GM19455 (cell line): ENCODE results near the gene BCAS3.

Experiments
- ATAC-seq: cut with Tn5 transposase; IDR thresholded peaks from one replicate; pipeline ENCODE4 v1.9.1; 2021; ENCODE audit not compliant: unreplicated experiment

The BCAS3 gene

GRCh38 chr17:61389670-61390478, 712.2 kb downstream of the BCAS3 start:
- ATAC-seq, result no peak

- ATAC-seq, result no peak
Measured at GRCh38 chr17:61390479-61390791, 712.8 kb downstream of the BCAS3 start.

DNA sequence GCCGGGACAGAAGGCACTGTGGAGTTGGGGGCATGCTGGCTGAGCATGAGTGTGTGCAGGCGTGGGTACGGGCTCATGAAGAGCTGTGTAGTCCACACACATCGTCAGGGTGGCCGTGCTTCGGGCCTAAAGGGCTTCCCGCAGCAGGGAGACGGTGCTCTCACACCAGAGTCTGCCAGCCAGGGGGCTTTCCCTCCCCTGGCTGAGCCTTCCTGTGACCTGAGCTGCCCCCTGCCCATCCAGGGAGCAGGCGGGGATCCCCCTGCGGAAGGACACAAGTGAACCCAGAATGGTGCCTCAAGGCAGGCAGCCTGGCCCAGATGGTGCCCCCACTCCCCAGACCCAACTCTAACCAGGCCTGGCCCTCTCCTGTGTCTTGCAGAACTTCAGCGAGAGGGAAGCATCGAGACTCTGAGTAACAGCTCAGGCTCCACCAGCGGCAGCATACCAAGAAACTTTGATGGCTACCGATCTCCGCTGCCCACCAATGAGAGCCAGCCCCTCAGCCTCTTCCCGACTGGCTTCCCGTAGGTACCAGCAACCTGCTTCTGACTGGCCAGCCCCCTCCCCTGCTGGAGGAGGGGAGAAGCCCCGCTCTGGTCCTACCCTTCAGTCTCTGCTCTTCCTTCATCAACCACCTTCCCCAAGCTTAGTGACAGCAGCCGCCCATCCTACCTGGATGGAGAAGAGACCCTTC, 714.1 kb downstream of the BCAS3 start:
- ATAC-seq, result no peak

- ATAC-seq, result no peak
Measured at GRCh38 chr17:61392679-61393078, 715.0 kb downstream of the BCAS3 start.

GRCh38 chr17:61393550-61393903, 715.9 kb downstream of the BCAS3 start:
- no peak for ATAC-seq

DNA sequence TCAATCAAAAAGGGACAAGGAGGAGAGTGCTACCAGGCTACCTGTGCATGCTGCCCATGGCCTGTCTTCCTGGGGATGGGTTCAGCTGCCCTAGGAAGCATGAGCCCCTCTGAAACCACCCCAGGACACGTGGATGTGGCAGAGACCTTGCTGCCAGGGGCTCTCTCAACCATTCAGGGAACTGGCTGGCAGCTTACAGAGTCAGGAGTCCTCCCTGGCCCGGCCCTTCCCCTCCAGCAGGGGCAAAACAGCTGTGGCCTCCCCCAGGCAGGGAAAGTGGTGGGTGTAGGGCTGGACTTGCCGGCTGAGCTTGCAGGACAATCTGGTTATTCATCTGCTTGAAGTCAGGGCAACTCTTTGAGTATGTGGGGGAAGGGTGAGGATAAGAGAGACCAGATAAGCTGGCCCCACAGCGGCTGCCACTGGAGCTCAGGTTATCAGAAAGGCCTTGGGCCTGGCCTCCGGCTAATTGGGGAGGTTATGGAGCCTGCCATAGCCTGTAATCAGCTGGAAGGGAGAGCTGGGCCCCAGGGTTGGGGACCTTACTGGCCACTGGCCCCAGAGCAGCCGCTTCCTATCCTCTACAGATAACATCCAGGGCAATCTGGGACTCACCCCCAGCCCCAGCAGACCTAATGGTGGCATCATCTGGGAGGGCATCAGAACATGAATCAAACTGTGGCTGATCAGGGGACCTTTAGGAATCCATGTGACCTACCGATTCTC, 716.4 kb downstream of the BCAS3 start:
- no peak for ATAC-seq

DNA sequence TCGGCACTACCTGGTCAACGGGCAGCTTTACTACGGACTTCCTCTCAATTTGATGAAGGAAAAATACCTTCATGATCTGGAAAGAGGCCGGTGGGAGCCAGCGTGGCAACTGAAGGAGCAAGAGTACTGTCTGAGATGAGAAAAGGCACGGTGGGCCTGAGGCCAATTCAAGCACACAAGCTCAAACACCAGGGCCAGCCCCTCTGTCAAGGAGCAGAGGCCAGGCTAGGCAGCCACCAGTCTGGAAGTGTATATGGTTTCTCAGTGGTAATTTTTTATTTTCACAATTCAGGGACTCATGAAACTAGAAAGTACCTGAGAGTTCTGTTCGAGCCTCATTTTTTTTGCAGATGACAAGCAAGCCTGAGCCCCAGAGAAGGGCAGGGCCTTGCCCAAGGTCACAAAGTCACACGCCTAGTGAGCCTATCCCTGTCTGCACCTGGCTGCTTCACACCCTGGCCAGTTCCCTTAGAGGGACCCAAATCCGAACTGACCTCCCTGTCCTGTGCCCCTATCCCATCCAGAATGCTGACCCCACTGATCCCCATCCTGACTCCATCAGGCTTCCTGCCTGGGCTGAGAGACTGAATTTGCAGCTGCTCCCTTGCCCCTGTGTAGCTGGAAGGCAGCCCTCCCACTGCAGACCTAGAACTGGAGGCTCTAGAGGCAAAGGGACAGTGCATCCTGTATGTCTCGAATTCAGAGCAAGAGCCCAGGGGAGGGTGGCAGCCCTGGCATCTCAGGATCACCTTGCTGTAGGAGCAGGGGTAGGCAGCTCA, 717.2 kb downstream of the BCAS3 start:
- no peak for ATAC-seq

GRCh38 chr17:61395409-61395982, 717.8 kb downstream of the BCAS3 start:
- ATAC-seq, result no peak

DNA sequence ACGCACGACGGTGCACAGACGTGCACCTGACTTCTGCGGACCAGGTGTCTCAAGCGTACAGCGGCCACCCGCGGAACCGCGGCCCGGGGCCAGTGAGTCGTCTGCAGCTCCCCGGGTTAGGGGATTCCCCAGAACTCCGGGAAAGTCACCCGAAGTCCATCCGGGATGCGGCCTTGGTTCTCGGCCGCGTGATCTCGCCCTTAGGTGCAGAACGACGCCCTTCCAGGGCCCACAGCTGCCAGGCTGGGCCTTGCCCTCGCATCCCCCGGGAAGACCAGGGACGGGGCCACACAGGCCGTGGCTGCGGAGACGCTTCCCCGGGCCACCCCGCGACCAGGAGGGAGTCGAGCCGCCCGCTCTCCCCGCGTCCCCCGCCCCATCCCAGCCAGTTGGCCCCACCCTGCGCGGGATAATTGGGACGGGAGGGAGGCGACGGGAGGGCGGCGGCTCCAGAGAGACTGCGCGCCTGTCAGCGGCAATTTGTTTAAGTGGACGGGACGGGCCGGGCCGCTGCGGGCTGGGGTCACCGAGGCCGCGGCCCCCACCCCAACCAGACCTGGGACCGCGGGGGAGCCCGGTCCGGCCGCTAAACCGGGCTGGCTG, 718.4 kb downstream of the BCAS3 start:
- ATAC-seq, result no peak

DNA sequence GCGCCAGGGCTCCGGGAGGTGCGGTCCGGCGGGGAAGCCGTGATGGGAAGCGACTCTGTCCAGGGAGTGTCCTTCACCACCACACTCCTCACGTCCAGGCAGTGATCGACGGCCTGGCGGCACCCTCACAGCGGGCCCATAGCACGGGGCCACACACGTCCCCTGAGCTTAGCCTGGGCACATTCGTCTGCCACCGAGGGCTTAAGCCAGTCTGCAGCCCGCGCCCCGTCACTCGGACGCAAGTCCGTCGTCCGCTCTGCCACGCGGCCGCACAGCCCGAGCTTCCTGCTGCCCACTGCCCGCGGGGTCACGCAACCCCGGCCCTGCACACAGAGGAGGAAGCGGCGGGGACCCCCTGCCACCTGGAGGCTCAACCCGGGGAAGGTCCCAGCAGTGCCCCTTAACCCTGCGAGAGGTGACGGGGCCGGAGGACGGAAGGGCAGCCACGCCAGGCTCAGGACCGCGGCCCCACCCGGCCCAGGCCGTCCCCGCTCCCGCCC, 719.0 kb downstream of the BCAS3 start:
- ATAC-seq, result no peak

GRCh38 chr17:61397086-61397842, 719.6 kb downstream of the BCAS3 start:
- ATAC-seq, result no peak

DNA sequence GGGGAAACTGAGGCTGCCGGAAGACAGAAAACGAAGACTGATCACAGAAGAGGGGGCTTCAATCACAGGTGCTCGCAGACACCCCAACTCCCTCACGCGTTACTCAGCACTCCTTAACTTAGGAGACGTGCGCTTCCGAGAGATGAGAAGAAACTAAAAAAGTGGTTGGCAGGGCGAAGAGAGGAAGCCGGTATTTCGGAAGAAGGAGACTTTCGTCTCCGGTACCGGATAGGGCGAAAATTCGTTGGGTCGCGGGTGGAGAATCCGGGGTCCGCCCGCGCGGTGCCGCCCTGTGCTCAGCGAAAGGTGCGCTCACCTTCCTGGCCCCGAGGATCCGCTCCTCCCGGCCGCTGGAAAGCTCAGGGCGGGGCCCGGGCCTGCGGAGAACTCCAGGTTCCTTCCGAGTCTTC, 721.1 kb downstream of the BCAS3 start:
- ATAC-seq, result no peak

DNA sequence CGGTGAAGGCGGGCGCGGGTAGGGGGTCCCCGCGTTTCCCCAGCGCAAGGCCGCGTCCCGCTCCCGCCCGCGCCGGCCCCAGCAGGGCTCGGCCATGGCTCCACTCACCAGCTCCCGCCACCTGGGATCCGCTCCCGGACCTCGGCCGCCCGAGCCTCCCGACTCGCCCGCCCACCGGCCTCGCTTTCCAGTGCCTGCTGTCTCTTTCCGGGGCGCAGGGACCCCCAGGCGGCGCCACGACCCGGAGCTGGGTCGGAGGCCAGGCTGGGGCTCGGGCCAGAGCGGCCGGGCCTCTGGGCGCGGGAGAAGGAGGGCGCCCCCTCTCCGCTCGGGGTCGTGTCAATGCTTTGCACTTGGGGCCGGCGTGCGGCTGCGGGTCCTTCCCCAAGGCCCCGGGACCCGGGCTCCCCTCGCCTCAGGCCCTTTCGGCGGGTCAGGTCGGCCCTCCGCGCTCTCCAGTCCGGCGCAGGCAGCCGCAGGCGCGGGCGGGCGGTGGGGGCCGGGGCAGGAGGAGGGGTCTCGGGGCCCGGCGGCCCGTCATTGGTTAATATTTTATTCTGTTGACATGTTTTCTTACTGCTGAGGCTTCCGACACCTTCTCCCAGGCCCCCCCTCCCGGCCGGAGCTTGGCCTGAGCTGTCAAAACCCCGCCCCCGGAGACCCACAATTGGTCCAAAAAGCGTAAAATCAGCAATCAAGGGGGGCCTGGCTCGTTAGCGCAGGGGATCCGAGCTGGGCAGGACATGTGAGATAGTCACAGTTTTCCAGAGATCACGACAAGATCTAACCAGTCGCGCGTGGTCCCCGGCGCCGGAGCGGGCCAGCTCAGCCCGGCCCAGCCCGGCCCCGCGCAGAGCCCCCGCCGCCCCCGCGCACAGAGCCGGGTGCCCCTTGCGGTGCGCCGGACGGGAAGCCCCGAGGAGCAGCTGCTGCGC, 721.7 kb downstream of the BCAS3 start, which contains the start of gene TBX2:
TSS of gene TBX2 (plus strand) at position 713 of the 935 bp plus-strand sequence. CDS start 334 bp downstream, outside the sequence.
- no peak for ATAC-seq

DNA sequence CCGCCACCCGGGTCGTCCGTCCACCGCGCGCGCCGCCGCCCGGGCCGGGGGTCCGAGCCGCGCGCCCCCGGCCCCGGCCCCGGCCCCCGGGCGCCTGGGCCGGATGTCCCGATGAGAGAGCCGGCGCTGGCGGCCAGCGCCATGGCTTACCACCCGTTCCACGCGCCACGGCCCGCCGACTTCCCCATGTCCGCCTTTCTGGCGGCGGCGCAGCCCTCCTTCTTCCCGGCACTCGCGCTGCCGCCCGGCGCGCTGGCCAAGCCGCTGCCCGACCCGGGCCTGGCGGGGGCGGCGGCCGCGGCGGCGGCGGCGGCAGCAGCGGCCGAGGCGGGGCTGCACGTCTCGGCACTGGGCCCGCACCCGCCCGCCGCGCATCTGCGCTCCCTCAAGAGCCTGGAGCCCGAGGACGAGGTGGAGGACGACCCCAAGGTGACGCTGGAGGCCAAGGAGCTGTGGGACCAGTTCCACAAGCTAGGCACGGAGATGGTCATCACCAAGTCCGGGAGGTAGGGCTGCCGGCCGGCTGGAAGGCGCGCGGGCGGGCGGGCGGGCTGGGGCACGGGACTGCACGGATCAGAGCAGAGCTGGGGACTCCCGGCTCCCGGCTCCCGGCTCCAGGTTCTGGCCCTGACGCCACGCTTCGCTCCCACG, 722.5 kb downstream of the BCAS3 start:
- ATAC-seq, result no peak

DNA sequence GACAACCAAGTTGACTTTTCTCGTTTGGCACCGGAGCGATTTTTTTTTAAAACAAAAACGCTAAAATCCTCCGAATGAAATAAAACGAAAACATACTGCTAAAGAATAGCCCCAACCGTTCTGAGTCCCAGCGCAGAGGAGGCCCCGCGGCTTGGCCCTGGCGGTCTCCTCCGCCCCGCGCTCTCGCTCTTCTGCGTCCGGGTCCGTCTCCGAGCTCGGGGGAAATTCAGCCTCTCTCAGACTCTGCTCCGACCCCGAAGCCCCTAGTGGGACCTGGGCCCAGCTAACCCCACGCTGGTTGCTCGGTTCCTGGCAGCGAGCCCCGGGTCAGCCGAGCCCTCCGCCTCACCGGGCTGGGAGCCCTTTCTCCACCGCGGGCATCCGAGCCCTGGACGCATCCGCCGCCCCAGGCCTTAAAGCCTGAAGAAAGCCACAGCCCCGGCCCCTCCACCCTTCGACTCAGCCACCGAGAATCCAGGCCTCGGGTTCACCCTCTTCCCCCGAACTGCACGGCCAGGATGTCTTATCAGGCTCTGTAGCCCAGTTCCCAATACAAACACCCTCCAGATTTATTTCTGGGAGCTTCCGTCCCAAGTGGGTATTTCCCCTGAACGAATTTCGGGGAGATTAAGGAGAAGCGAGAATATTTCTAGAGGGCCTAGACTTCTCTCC, 723.2 kb downstream of the BCAS3 start:
- ATAC-seq, result no peak

DNA sequence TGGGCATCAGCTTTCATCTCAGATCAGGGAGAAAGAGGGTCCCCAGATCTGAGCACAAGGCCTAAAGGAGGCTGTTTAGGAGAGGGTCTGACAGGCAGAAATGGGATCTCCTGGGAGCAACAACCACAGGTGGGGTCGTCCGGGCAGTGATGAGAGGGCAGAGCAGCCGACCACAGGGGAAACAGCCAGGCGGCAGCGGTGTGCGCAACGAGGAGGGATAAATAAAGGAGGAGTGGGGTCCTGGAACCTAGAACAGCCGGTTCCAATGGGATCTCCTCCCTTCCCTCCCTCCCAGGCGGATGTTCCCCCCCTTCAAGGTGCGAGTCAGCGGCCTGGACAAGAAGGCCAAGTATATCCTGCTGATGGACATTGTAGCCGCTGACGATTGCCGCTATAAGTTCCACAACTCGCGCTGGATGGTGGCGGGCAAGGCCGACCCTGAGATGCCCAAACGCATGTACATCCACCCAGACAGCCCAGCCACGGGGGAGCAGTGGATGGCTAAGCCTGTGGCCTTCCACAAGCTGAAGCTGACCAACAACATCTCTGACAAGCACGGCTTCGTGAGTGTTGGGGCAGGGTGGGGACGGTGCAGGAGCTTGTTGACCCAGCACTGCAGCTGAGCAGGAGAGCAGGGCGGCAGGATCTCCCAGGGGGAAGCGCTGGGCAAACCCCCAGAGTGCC, 723.9 kb downstream of the BCAS3 start:
- no peak for ATAC-seq

GRCh38 chr17:61402073-61402541, 724.5 kb downstream of the BCAS3 start:
- ATAC-seq, result no peak
